HFFc6 (cell line): Measurements from ENCODE around the gene MCF2. TPM values are rescaled to one million over a fixed set of nuclear protein-coding genes. Genes with fewer than 3 reads are reported as not detected.

ENCODE experiments used
- DNase-seq: peaks from one replicate; pipeline ENCODE4 v3.0.0-alpha.2; 2018
- H3K27ac Mint-ChIP-seq: 2 replicates; pipeline ENCODE4 v1.8.0; 2020; ENCODE audit warnings: mild to moderate bottlenecking, mixed read lengths
- H3K27me3 Mint-ChIP-seq: 2 replicates; pipeline ENCODE4 v1.8.0; 2021; ENCODE audit warnings: mild to moderate bottlenecking, moderate library complexity, mixed read lengths; ENCODE audit not compliant: insufficient read depth
- H3K36me3 Mint-ChIP-seq: 2 replicates; pipeline ENCODE4 v1.8.0; 2021; ENCODE audit warnings: low read depth, mixed read lengths
- H3K4me1 Mint-ChIP-seq: 2 replicates; pipeline ENCODE4 v1.8.0; 2020; ENCODE audit warnings: low read depth, mixed read lengths
- H3K4me3 Mint-ChIP-seq: 2 replicates; pipeline ENCODE4 v1.8.0; 2020; ENCODE audit warnings: mild to moderate bottlenecking, moderate library complexity, mixed read lengths
- H3K9me3 Mint-ChIP-seq: 2 replicates; pipeline ENCODE4 v1.8.0; 2020; ENCODE audit warnings: mild to moderate bottlenecking, mixed read lengths
- CTCF ChIP-seq: fragments of 200-600 bp; sonication (generic); IDR thresholded peaks from 2 replicates; pipeline ENCODE4 v1.5.0; 2021; ENCODE audit warnings: antibody characterized with exemption, mild to moderate bottlenecking
- total RNA-seq, 6 experiments: library from RNA; stranded (reverse); fragmentation: NEBNext Ultra II Directional; extraction: Animal tissue kit (Norgen Biotek cat#: 25700); gene quantifications; 2 replicates in 1 of 6; 3 replicates in 5 of 6; pipeline ENCODE4 v1.2.3, GENCODE V29; 2021

The MCF2 gene
- total RNA-seq, 6 experiments from 2014 or later = 0.11 TPM; not detected in 5

GRCh38 chrX:139600105-139600504 is 107.9 kb downstream of the MCF2 start:
- H3K27me3 Mint-ChIP-seq = no peaks in the 10 kb centered on the region
- no peaks in the 10 kb centered on the region for H3K4me1 Mint-ChIP-seq
- no peaks in the 10 kb centered on the region for H3K36me3 Mint-ChIP-seq
- no peak for TF ChIP-seq CTCF
- no peak for DNase-seq
- no peaks in the 10 kb centered on the region for H3K9me3 Mint-ChIP-seq
- no peak overlapping the region for H3K27ac Mint-ChIP-seq
- no peak overlapping the region for H3K4me3 Mint-ChIP-seq

GRCh38 chrX:139596068-139596467 is 111.9 kb downstream of the MCF2 start:
- Mint-ChIP-seq H3K4me1 (no peaks in the 10 kb centered on the region), H3K27me3 (no peaks in the 10 kb centered on the region), H3K9me3 (no peaks in the 10 kb centered on the region), H3K27ac (no peak overlapping the region), H3K36me3 (no peaks in the 10 kb centered on the region), H3K4me3 (no peak overlapping the region)
- no peak for TF ChIP-seq CTCF
- no peak for DNase-seq

- H3K27ac Mint-ChIP-seq = no peak overlapping the region
- DNase-seq = no peak
- no peaks in the 10 kb centered on the region for H3K36me3 Mint-ChIP-seq
- H3K9me3 Mint-ChIP-seq = no peaks in the 10 kb centered on the region
- H3K4me3 Mint-ChIP-seq = no peak overlapping the region
- no peaks in the 10 kb centered on the region for H3K27me3 Mint-ChIP-seq
- no peaks in the 10 kb centered on the region for H3K4me1 Mint-ChIP-seq
- no peak for TF ChIP-seq CTCF
These were observed 122.4 kb downstream of the MCF2 start for GRCh38 chrX:139585613-139586012.

DNA sequence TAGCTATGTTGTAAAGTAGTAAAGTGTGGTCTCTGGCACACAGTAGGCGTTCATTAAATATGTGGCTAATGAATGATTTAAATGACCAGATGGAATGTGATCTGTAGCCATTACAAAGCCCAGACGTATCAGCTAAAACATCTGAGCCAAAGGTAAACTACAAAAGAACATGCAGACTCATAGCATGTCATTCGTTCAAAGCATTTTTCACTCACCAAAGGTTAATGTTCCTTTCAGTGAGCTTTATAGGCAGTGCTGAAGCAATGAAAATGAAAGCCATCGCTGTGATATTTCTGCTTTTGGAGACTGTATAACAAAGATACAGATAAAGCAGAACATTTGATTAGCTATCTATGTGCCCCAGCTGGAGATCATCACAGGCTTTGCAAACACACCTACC is 126.9 kb downstream of the MCF2 start:
- DNase-seq = no peak
- no peak overlapping the region for H3K27ac Mint-ChIP-seq
- no peaks in the 10 kb centered on the region for H3K9me3 Mint-ChIP-seq
- no peaks in the 10 kb centered on the region for H3K27me3 Mint-ChIP-seq
- H3K4me1 Mint-ChIP-seq = no peaks in the 10 kb centered on the region
- no peak for TF ChIP-seq CTCF
- H3K36me3 Mint-ChIP-seq = no peaks in the 10 kb centered on the region
- H3K4me3 Mint-ChIP-seq = no peak overlapping the region

DNA sequence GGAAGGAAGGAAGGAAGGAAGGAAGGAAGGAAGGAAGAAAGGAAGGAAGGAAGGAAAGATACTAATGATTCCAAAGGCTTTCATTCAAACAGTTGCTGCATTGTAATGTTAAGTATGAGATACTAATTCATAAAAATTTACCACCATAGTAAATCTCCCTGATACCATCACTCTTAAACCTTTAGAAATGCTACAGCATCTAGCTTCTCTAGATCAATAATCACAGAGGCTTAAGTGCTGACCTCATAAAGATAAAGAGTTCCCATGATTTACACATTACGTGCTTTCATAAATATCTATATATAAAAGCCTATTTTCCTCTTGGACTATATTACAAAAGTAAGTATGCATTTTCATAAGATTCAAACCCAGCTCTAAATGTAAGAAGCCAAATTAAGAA is 141.0 kb downstream of the MCF2 start:
- no peak for TF ChIP-seq CTCF
- Mint-ChIP-seq H3K27me3 (no peaks in the 10 kb centered on the region), H3K9me3 (no peaks in the 10 kb centered on the region), H3K36me3 (no peaks in the 10 kb centered on the region), H3K4me1 (no peaks in the 10 kb centered on the region), H3K4me3 (no peak overlapping the region), H3K27ac (no peak overlapping the region)
- DNase-seq = no peak

DNA sequence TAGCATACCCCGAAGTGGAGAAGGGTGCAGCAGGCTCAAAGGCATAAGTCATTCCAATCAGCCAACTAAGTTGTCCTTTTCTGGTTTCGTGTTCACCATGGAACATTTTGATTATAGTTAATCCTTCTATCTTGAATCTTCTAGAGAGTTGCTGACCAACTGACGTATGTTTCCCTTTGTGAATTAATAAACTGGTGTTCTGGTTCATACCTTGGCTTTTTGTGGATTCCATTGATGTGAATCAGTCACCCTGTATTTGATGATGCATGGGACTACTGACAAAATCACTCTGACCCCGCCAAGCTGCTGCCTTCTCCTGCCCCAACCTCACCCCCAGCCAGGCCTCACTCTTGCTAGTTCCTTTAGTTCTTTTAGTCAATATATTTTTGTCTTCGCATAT is 144.7 kb downstream of the MCF2 start:
- Mint-ChIP-seq H3K9me3 (no peaks in the 10 kb centered on the region), H3K27me3 (no peaks in the 10 kb centered on the region), H3K27ac (no peak overlapping the region), H3K4me1 (no peaks in the 10 kb centered on the region), H3K36me3 (no peaks in the 10 kb centered on the region), H3K4me3 (no peak overlapping the region)
- no peak for DNase-seq
- TF ChIP-seq CTCF = no peak
